AG09309 (cell line): ENCODE data around the gene SMAD2.

Experiments
- DNase-seq: peaks from one replicate; pipeline ENCODE4 v3.0.0-alpha.2; 2010; ENCODE audit warnings: low read depth
- H3K4me3 ChIP-seq: 2 replicates; pipeline ENCODE4 v1.5.1; 2011; ENCODE audit warnings: mild to moderate bottlenecking, low read depth, low read length, moderate library complexity; ENCODE audit not compliant: control insufficient read depth
- CTCF ChIP-seq: IDR thresholded peaks from 2 replicates; pipeline ENCODE4 v1.5.1; 2011; ENCODE audit warnings: mild to moderate bottlenecking, low read depth, low read length, inconsistent platforms; ENCODE audit not compliant: insufficient read depth, control insufficient read depth; ENCODE audit errors: missing control alignments

The SMAD2 gene

DNA sequence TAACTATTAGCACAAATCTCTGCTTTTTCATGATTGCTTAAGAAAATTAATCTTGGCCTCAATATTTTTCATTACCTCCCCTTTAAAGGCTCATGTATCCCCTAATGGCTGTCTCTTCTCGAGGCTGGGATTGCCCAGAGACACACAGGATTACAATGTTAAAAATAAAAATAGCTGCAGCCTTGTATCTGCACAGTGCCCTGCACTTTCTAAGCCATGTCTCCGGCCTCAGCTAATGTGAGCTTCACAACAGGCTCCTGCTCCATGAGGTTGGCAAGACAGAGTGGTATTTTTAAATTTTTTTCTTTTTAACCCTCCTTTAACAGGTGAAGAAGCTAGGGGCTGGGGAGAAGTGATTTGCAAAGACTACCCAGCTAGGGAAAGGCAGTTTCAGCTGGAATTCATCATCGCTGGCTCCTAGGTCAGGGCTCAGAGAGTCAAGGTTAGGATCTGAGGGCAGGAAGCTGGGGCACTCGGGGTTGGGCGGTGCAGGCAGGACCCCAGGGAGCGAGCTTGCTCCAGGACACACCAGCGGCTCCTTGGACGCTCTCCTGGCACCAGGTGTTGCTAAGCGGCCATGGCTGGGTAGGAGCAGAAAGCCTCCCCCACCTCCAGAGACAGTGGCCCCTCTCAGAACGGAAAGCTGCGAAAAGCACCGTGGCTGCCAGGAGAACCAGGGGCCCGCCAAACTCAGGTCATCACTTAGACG, 135.6 kb downstream of the SMAD2 start:
- TF ChIP-seq CTCF = no peak
- no peak for DNase-seq
- H3K4me3 ChIP-seq = no peak overlapping the region

DNA sequence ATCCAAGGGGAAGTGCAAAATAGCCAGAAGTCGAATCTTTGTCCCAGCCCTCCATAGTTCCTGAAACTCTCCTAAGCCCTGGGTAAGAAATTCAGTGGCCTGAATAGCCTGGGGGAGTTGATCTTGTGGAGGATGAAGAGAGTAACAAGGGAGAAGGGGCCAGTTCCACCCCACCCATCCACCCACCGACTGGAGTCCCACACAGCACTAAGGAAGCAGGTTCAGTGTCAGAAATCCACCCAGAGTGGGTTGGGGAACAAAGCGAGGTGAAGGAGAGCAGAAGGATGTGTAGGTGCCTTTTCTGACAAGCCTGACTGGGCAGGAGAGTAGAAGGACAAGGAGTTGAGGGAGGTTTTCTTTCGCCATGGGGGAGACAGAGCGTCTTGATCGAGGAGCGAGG, 136.8 kb downstream of the SMAD2 start:
- no peak overlapping the region for H3K4me3 ChIP-seq
- no peak for TF ChIP-seq CTCF
- DNase-seq = no peak

- TF ChIP-seq CTCF = no peak
- H3K4me3 ChIP-seq = no peak overlapping the region
- no peak for DNase-seq
These were observed 138.9 kb downstream of the SMAD2 start for GRCh38 chr18:47791461-47791985.

DNA sequence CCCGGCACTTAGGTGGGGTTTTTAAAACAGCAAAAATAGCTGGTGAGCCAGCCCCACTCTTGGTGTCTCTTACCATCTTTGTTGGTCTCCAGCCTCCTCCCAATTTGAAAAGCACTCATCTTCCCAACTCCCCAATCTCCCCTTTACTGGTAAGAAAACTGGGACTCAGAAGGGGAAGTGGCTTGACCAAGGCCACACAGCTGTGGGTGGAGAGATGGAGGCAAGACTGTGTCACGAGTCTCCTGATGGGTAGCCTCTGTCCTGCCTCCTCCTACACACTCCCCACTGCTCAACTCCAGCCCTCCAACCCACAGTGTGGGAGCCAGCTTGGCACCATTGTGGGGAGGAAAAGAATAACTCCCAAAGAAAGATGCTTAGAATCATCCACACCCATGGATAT, 140.4 kb downstream of the SMAD2 start:
- no peak for TF ChIP-seq CTCF
- H3K4me3 ChIP-seq = no peak overlapping the region
- no peak for DNase-seq

DNA sequence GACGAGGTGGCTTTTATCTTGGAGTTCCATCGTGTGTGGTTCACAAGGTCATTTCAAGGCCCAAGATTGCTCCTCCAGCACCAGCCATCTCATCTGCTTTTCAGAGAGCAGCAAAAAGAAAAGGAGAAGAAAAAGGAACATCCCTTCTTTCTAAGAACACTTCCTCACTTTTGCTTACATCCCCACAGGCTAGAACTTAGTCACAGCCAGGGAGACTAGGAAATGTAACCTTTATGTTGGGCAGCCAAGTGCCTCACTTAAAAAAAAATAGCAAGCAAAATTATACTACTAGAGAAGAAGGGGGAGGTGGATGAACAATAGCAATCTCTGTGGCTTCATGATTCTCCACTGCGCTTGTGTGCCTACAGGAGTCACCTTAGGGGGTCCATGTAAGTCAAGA, 141.8 kb downstream of the SMAD2 start:
- no peak overlapping the region for H3K4me3 ChIP-seq
- DNase-seq = no peak
- no peak for TF ChIP-seq CTCF

GRCh38 chr18:47781561-47781960, 148.9 kb downstream of the SMAD2 start:
- no peak for DNase-seq
- no peak for TF ChIP-seq CTCF
- no peak overlapping the region for H3K4me3 ChIP-seq
